Measurements from ENCODE around the gene TAGLN2. TPM values are rescaled to one million over a fixed set of nuclear protein-coding genes. Genes with fewer than 3 reads are reported as not detected.

Gene TAGLN2
- total and polyA plus RNA-seq, 10 of the 15 experiments (the other 5 are each of a cell fraction or from before 2014, with no cell fraction given) = 155 to 611 (median 363) TPM

DNA sequence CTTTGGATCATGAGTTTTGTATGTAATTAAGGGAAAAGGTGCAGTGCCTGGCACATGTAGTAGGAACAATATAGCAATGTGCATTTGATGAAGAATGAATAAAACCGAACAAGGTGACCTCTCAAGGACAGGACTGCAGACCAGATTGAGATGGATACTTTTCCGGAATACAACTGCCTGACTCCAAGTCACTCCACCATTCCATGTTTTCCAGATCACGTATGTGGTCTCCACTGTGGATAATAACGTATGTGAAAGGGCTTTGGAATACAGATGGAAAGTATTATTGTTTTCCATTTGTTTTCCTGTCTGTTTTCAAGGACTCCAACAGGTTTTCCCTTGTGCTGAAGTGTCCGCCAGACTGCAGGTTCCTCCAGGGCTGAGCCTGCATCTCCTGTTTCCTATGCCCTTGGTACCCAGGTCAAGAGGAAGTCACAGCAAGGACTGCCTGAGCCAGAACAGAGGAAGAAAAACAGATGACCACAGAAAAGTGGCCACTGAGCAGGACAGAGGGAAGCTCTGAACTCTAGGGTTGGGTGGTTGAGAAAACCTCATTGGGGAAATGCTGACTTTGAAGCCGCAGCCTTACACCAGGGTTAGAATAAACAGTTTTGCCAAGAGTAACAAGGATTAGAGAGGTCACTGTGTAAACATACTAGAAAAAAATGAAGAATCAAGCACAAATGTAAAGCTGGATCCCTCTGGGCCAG, 29.3 kb downstream of the TAGLN2 start:
- ChIA-PET CTCF (interaction anchor here (0.9 to 14.8 kb wide), 5 partner anchors 42 to 682 kb away, joined by 3 to 476 read pairs (median 5); partner anchors contain the start of gene FCRL6), SMC1A (ENCODE audit: uncharacterized antibody, unreplicated experiment) (interaction anchor here (0.9 to 12.2 kb wide), 7 partner anchors 27 to 112 kb away, joined by 3 to 289 read pairs (median 4); partner anchors contain the start of genes FCRL6 and TAGLN2), RAD21 (ENCODE audit: unreplicated experiment) (interaction anchor here (4.2 to 7.6 kb wide), 2 partner anchors 98 to 112 kb away, joined by 88 to 153 read pairs; no protein-coding TSS in a partner anchor), POLR2A (interaction anchor here (1.0 kb wide), 1 partner anchor 26 kb away, joined by 4 read pairs; no protein-coding TSS in a partner anchor)
- Histone ChIP-seq H3K79me2 (ENCODE audit: control insufficient read depth, insufficient read depth, low read length) (no peaks in the 10 kb centered on the region), H3K9me3 (replicated peaks; ENCODE audit: control insufficient read depth, insufficient read depth, low read length) (no peaks in the 10 kb centered on the region), H4K20me1 (ENCODE audit: control insufficient read depth, insufficient read depth) (no peaks in the 10 kb centered on the region), H2AFZ (ENCODE audit: control insufficient read depth, low read depth, low read length) (no peak overlapping the region), H3K4me3 (no peak overlapping the region), H3K27me3 (replicated peaks in 1 of 2; ENCODE audit: control insufficient read depth in 2 of 2, insufficient read depth in 2 of 2, low read length in 1 of 2) (0 out of 4 replicates have a peak, but pooled peaks cover 0 to 2% of the 10 kb centered on the region in 2 experiments), H3K4me2 (ENCODE audit: control insufficient read depth, insufficient read depth) (no peak overlapping the region), H3K27ac (ENCODE audit: control insufficient read depth, insufficient read depth) (no peak overlapping the region), H3K36me3 (ENCODE audit: control insufficient read depth in 2 of 2, insufficient read depth in 2 of 2, low read length in 1 of 2) (no peaks in the 10 kb centered on the region), H3K9ac (ENCODE audit: control insufficient read depth, insufficient read depth, low read length) (no peak overlapping the region), H3K4me1 (ENCODE audit: control insufficient read depth, insufficient read depth, low read length) (no peaks in the 10 kb centered on the region)
- no peak for FAIRE-seq
- intact Hi-C loops (cut with micrococcal nuclease; ENCODE audit: unreplicated experiment) = no loop called here
- BruUV-seq (replicated peaks) = no TSS peak
- ATAC-seq = no peak
- WGBS (ENCODE audit: insufficient coverage, insufficient replicate concordance, low lambda C conversion rate, missing lambda C conversion rate) = 49% methylated on average over 6 of the region's 6 CpGs
- in situ Hi-C loops (cut with MboI) = no loop called here
- no peak for DNase-seq (ENCODE audit: low read depth, low spot score)
- TF ChIP-seq USF1 (IDR thresholded peaks at IDR 0.05; ENCODE audit: borderline replicate concordance, extremely low read length, insufficient read depth, low read depth, low read length) (no peak), TCF12 (IDR thresholded peaks at IDR 0.05; ENCODE audit: low read depth, low read length) (no peak), EP300 (IDR thresholded peaks at IDR 0.05; ENCODE audit: borderline replicate concordance in 1 of 2, control insufficient read depth in 1 of 2, low read depth in 2 of 2, low read length in 2 of 2) (no peak), NFYB (IDR thresholded peaks at IDR 0.05; ENCODE audit: insufficient read depth, low read depth, low read length) (no peak), NR2F1 (conservative IDR thresholded peaks at IDR 0.05) (no peak), ZBTB40 (IDR thresholded peaks at IDR 0.05; ENCODE audit: borderline replicate concordance) (no peak), ZBED1 (IDR thresholded peaks at IDR 0.05; ENCODE audit: borderline replicate concordance) (no peak), EZH2 (IDR thresholded peaks at IDR 0.05; ENCODE audit: borderline replicate concordance, control insufficient read depth, low read depth, low read length) (no peak), KDM1A (IDR thresholded peaks at IDR 0.05; ENCODE audit: borderline replicate concordance) (no peak), IKZF2 (IDR thresholded peaks at IDR 0.05) (no peak), TCF7 (IDR thresholded peaks at IDR 0.05; ENCODE audit: borderline replicate concordance) (no peak), CEBPB (IDR thresholded peaks at IDR 0.05; ENCODE audit: borderline replicate concordance in 1 of 2, low read depth in 2 of 2, low read length in 2 of 2) (no peak), PAX5 (IDR thresholded peaks at IDR 0.05; ENCODE audit: borderline replicate concordance, low read depth, low read length) (no peak)
- TF ChIP-seq, protein P1, sequence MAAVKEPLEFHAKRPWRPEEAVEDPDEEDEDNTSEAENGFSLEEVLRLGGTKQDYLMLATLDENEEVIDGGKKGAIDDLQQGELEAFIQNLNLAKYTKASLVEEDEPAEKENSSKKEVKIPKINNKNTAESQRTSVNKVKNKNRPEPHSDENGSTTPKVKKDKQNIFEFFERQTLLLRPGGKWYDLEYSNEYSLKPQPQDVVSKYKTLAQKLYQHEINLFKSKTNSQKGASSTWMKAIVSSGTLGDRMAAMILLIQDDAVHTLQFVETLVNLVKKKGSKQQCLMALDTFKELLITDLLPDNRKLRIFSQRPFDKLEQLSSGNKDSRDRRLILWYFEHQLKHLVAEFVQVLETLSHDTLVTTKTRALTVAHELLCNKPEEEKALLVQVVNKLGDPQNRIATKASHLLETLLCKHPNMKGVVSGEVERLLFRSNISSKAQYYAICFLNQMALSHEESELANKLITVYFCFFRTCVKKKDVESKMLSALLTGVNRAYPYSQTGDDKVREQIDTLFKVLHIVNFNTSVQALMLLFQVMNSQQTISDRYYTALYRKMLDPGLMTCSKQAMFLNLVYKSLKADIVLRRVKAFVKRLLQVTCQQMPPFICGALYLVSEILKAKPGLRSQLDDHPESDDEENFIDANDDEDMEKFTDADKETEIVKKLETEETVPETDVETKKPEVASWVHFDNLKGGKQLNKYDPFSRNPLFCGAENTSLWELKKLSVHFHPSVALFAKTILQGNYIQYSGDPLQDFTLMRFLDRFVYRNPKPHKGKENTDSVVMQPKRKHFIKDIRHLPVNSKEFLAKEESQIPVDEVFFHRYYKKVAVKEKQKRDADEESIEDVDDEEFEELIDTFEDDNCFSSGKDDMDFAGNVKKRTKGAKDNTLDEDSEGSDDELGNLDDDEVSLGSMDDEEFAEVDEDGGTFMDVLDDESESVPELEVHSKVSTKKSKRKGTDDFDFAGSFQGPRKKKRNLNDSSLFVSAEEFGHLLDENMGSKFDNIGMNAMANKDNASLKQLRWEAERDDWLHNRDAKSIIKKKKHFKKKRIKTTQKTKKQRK (IDR thresholded peaks at IDR 0.05; ENCODE audit: low read depth, low read length) = no peak

All from GM12878 (cell line).